GM23248 (cell line): ENCODE data around the gene CCND1.

ENCODE experiments used
- EZH2 ChIP-seq: fragments of 200-600 bp; sonication (generic); IDR thresholded peaks from 2 replicates; pipeline ENCODE4 v1.6.1; 2018; ENCODE audit warnings: antibody characterized with exemption, mild to moderate bottlenecking; ENCODE audit not compliant: insufficient read depth, poor library complexity, severe bottlenecking
- EZH2phosphoT487 ChIP-seq: fragments of 200-600 bp; sonication (generic); IDR thresholded peaks from 2 replicates; pipeline ENCODE4 v1.6.1; 2018; ENCODE audit warnings: antibody characterized with exemption, moderate library complexity, mild to moderate bottlenecking, low read depth; ENCODE audit not compliant: insufficient read depth

DNA sequence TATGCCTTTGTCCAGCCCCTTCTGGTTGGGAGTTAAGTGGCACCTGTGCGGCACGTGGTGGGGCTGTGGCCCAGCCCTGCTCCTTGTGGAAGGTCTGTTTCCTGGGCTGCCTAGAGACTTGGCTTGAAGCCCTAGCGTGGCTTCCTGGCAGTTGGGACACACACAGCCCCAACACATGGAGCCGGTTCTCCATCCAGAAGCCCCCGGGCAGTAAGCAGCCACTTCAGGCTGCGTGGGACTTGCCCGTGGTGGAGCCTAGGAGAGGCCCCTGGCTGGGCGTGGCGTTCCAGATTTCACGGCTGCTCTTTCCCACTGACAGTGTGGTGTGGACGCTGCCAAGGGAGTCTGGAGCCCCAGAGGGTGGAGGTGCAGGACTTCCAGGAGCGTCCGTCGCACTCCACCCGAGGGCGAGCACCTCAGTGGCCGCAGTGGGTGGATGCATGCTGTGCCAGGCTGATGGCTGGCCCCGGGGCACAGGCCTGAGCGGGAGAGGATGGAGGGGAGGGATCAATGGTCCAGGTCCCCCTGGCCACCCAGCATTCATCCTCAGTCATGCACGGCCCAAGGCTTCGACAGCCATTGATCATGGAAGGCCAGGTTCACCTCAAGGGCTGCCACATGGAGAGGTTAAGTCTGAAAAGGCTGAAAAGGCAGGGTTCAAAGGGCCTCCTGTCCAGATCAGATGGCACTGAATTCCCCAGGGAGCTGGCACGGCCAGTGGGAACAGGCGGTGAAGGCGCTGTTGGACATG, 9.3 kb downstream of the CCND1 start:
- TF ChIP-seq EZH2 (no peak), EZH2phosphoT487 (no peak)
